Stimulated activated CD4-positive, alpha-beta T cell treated with anti-CD3 and anti-CD28 coated beads, Interleukin-15, amount 100 ng/mL, for 24 hours (primary cell): Measurements from ENCODE around the gene RECK.
"Not testable (repeated sequence)": the region's sequence is repeated elsewhere in the genome, so short reads cannot be mapped to it uniquely, and the experiment has no call there.

Experiments used
- DNase-seq: peaks from one replicate; pipeline ENCODE4 v3.0.0-alpha.2; 2020

The RECK gene

DNA sequence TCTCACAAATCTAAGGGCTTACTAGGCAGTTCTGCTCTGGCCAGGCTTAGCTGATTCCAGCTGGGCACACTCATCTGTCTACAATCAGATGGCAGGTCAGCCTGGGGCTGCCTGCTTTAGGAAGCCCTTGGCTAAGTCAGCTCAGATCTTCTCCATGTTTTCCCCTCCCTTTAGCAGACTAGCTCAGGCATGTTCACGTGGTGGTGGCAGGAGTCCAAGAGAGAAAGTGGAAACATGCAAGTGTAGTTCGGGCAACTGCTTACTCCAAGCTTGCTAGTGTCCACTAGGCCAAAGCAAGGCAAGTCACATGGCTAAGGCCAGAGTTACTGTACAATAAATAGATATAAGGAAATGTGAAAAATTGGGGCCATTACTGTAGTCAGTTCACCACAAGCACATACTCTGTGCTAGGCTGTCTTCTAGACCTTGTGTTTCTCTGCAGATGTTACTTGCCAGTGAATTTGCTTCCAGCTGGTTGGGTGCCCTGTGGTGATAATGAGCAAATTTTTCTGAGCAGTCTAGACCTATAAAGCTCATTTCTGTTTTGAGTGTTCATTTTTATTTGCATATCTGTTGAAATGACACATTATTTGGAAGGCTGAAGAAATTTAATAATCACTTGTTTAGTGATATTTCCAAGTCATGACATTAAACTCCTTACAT lies 38.3 kb downstream of the RECK start:
- DNase-seq, result no peak

GRCh38 chr9:36078051-36078450 lies 41.3 kb downstream of the RECK start:
- DNase-seq, result no peak

- no peak for DNase-seq
Observed at GRCh38 chr9:36080519-36080918, 43.8 kb downstream of the RECK start.

- no peak for DNase-seq
Observed at GRCh38 chr9:36082931-36083330, 46.2 kb downstream of the RECK start.

DNA sequence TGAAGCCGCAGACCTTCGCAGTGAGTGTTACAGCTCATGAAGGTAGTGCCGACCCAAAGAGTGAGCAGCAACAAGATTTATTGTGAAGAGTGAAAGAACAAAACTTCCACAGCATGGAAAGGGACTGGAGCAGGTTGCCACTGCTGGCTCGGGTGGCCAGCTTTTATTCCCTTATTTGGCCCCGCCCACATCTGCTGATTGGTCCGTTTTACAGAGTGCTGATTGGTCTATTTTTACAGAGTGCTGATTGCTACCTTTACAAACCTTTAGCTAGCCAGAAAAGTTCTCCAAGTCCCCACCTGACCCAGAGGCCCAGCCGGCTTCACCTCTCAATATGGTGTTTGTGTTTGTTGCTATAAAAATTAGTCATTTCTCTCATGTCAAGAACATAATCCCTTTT lies 49.7 kb downstream of the RECK start:
- no peak for DNase-seq

GRCh38 chr9:36087054-36087453 lies 50.3 kb downstream of the RECK start:
- not testable (repeated sequence) for DNase-seq

- DNase-seq, result no peak
Observed at GRCh38 chr9:36088020-36088419, 51.3 kb downstream of the RECK start.

DNA sequence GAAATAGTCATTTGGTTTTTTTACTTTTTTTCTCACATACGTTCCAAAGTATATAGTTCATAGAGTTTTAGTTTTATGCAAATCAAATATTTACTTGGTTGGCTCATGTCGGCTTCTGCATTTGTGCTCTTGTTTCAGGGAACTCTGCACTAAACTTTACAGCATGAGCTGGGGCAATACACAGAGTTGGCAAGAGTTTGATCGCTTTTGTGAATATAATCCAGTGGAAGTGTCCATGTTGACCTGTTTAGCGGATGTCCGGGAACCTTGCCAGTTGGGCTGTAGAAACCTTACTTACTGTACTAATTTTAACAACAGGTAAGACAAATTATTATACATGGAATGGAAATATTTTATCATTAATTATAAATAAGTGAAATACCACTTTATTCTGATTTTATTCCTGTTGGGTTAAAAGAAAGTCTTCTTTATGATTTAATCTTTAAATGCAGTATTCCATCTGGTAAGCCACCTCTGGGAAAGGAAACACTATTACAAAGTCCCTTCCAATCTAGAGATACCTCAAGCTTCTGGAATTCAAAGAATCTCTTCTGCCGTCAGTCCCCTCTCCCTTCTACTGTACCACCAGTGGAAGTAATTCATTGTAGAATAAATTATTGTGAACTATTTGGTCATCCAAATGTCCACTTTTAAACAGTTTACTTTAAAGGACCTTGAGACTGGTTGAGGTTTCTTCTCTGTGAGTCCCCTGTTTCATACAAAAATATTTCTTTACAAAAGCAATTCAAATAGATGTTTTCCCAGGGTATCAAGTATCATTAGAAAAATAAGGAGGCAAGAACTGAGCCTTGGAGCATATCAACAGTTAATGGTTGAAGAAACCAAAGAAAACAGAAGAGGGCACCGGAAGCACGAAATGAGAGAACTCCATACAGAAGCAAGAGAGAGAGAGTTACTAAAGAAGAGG lies 54.6 kb downstream of the RECK start:
- DNase-seq, result no peak

DNA sequence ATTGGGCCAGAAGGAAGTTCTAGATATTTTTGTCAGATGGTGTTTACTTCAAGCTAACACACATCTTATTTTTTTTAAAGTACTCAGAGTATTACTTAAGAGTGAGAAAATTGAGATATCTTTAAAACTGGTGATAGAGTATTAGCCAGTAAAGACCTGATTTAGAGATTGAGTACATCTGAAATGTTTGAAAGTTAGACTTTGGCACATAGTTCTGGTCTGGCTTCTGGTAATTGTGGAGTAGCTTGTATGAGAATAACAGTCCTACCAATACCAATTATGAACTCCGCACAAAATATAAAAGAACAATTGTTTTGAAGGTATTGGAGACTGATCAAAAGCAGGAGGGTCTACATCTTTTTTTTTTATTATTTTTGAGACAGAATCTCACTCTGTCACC lies 55.3 kb downstream of the RECK start:
- DNase-seq, result no peak

DNA sequence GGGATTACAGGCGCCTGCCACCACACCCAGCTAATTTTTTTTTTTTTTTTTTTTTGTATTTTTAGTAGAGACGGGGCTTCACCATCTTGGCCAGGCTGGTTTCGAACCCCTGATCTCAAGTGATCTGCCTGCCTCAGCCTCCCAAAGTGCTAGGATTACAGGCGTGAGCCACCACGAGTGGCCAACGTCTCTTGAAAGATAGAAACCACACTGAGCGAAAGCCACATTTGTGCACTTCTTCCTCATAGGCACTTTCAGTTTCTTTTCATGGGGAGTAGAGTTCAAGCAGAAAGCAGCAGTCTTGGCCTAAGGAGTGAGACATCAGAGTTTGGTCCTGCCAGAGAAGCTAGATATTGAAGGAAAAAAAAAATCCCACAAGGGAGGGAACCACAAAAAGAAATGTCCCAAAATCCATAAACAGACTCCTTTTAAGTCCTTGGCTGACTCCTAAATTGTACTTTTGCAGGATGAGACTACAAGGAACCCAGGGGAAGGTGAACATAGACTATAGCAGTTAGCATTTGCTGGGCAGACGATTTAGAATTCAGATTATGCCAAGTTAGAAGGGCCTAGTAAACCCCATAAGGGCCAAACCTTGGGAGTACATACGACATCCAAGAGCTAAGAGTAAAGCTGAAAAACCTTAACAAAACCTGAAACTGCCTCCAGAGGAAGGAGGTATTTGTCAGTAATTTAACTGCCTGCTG lies 55.9 kb downstream of the RECK start:
- DNase-seq, result peak; percentile 54

DNA sequence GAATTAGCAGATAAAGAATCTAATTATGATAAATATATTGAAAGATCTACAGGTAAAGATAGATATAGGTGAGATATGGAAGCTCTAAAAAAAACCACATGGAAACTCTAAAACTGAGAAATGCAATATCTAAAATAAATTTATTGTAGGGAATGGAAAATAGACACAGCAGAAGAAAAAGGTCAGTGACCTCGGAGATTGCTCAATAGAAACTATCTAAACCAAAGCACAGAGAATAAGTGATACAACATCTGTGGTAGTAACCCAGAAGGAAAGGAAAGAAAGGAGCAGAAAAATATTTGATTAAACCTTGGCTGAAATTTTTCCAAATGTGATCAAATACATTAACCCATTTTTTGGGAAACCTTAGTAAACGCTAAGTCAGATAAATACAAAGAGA lies 56.7 kb downstream of the RECK start:
- DNase-seq, result no peak

DNA sequence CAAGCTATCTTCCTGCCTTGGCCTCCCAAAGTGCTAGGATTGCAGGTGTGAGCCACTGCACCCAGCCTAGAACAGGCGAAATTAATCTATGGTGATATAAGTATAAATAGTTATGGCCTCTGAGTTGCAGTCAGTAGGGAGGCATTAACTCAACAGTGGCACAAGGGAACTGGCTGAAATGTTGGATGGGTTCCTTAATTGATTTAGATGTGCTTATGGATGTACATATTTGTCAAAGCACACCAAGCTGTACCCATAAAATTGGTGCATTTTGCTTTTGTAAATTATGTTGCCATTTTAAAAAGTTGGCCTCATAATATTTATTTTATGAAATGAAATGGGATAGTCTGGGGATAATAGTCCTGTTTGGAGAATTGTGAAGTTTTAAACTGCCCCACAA lies 63.0 kb downstream of the RECK start:
- DNase-seq, result no peak

- DNase-seq, result no peak
Observed at GRCh38 chr9:36100532-36100931, 63.8 kb downstream of the RECK start.

DNA sequence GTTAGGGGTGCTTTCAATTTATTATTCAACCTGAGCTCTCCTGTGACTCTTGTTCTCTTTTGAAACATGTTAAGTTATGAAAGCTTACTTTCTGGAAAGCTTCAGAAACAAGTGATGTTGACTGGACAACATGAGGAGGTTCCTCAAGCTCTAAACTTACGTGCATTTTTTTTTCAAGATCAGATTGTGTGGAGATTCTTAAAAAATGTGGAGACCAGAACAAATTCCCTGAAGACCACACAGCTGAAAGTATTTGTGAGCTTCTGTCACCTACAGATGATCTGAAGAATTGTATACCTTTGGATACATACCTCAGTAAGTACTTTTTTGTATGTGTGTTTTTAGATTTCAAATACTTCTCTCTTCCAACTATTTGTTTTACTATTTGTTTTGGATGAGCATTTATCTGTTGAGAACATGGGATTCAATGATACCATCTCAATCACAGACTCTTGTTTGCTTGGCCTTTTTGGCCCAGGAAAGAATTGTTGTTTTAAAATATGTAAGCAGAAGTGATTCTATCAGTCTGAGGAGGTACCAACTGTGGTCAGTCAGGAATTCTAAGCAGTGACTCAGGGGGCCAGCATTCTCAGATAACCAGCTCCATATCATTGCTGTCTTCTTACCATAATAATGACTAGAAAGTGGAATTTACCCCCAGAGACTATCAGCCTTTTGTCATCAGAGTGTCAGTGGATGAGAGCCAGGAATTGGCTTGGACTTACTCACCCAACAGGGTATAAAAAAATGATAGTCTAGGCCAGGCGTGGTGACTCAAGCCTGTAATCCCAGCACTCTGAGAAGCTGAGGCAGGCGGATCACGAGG lies 65.4 kb downstream of the RECK start:
- DNase-seq, result no peak

GRCh38 chr9:36102742-36103495 lies 66.2 kb downstream of the RECK start:
- DNase-seq, result peak; percentile 93

- DNase-seq, result no peak
Observed at GRCh38 chr9:36109071-36109470, 72.4 kb downstream of the RECK start.

DNA sequence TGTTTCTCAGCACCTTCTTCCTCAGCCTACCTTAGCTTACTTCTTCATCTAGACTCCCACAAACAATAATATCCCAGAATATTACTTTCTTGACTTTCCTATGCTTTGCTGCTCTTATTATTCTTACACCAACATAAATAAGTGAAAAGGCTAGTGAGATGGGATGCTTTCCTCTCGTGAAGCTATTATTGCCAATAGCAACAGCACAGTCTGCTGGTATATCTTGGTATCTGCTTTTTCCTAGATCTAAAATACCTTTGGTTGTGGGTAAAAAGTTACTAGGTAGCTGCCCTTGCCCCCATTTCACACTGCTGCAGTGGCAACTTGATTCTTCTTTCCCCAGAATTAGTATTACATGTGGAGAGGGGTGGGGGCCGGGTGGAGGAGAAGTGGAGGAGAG lies 73.7 kb downstream of the RECK start:
- no peak for DNase-seq

DNA sequence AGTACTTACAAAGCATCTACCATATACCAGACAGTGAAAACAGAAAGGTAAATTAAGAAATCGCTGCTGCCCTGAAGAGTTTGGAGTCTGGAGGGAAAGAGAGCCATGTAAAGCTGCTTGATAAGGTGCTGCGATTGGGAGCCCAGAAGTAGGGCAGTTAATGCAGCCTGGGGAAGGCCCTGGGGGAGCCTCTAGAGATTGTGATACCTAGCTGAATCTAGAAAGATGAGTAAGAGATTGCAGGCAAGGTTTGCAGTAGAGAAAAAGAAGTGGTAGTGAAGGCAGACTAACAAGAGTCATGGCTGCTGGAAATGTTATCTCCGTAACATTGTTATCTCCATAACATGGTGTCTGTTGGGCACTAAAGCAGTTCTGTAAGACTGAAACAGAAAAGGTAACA lies 75.8 kb downstream of the RECK start:
- no peak for DNase-seq

DNA sequence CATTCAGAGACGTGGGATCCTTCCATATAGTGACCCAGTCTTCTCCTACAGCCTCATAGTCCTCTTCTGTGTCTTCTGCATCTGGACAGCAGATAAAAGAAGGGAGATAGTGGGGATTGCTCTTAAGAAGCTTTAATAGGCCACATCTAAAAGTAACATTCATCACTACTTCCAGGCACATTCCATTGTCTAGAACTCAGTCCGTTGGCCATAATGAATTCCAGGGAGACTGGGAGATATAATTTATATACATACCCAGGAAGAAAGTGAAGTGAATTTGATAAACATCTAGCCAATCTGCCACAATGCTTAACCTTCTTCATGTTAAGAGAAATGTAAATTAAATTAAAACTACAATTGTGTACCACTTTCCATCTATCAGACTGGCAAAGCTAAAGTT lies 77.3 kb downstream of the RECK start:
- no peak for DNase-seq

DNA sequence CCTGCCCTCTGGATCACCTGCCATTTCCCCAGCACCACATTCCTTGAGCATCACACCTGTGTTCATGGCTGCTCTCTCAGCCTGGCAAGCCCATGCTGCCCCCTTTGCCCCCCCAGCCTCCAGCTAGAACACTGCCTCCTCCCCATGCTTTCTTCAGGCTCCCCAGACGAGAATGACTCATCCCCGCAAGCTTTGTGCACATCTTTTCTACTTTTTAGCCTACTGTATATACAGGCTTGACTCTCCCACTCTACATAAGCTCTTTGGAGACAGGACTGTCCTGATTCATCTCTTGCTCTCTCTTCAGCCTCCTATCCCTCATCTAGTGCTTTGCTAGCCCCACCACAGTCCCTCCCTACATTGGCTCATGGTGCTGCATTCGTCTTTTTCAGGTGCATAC lies 79.9 kb downstream of the RECK start:
- no peak for DNase-seq

- DNase-seq, result no peak
Observed at GRCh38 chr9:36118201-36118600, 81.5 kb downstream of the RECK start.

DNA sequence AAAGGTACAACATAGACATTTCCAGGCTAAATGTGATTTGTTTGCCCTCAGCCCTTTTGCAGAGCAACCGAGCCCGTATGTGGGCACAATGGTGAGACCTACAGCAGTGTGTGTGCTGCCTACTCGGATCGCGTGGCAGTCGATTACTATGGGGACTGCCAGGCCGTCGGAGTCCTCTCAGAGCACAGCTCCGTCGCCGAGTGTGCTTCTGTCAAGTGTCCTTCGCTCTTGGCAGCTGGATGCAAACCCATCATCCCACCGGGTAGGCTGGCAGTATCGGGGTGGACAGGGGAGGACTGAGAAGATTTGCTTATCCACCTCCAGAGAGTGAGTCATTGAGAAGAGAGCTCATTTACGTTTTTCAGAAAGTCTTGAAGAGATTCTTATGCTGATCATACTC lies 82.0 kb downstream of the RECK start:
- no peak for DNase-seq
